Umbilical cord (tissue), 2 donors: Measurements from ENCODE around the gene ELOB. TPM values are rescaled to one million over a fixed set of nuclear protein-coding genes. Genes with fewer than 3 reads are reported as not detected.
A peak's percentile ranks its signal among the peaks of the same experiment; 100 is the strongest.

Experiments
- DNase-seq: peaks from one replicate; pipeline ENCODE4 v3.0.0-alpha.2; 2015; ENCODE audit warnings: low spot score
- total RNA-seq: library from RNA; depleted of rRNA; stranded (reverse); fragments of >200 nt; gene quantifications from one replicate; pipeline ENCODE4 v1.2.3, GENCODE V29; 2014; ENCODE audit warnings: low replicate concordance; ENCODE audit not compliant: insufficient read depth

Gene ELOB
- total RNA-seq, 1 donor from 2014 or later = 159 TPM

DNA sequence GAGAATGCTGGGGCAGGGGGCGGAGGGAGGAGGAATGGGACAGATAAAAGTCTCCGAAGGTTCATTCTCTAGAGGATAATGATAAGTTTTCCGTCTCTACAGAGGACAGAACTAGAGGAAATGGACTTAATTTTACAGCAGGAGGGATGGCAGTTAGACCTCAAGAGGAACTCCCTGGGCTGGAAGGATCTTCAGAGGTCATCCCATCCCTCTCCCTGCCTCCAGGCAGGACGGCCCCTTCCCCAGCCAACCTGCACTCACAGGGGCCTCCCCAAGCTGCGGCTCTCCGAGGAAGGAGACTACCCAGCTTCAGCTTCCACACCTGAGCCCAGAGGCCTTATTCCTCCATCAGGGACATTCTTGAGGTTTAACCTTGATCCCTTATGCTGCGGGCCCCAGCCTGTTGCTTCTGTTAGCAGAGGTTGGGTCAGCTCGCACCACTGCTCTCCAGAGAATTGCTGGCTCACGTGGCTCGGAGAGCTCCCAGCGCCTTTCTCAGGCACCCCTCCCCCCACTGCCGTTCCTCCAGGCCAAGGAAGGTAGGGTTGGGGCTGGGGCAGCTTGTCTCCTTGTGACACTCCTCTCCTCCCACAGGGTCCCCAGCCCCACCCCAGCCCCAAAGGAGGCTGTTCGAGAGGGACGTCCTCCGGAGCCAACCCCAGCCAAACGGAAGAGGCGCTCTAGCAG lies 8.5 kb downstream of the ELOB start:
- no peak for DNase-seq

GRCh38 chr16:2767891-2768290 lies 9.2 kb downstream of the ELOB start:
- no peak for DNase-seq

- DNase-seq = no peak
Observed at GRCh38 chr16:2767140-2767731, 9.8 kb downstream of the ELOB start.

- DNase-seq = no peak
Observed at GRCh38 chr16:2766430-2767139, 10.5 kb downstream of the ELOB start.

- no peak for DNase-seq
Observed at GRCh38 chr16:2765462-2766404, 11.3 kb downstream of the ELOB start.

GRCh38 chr16:2764718-2765117 lies 12.4 kb downstream of the ELOB start:
- DNase-seq = no peak

DNA sequence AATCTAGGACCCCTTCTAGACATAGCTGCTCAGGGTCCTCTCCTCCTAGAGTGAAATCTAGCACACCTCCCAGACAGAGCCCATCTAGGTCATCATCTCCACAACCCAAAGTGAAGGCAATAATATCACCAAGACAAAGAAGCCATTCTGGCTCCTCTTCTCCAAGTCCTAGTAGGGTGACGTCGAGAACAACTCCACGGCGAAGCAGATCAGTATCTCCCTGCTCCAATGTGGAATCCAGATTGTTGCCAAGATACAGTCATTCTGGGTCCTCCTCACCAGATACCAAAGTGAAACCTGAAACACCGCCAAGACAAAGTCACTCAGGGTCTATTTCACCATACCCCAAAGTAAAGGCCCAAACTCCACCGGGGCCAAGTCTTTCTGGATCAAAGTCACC lies 13.9 kb downstream of the ELOB start:
- DNase-seq = no peak

DNA sequence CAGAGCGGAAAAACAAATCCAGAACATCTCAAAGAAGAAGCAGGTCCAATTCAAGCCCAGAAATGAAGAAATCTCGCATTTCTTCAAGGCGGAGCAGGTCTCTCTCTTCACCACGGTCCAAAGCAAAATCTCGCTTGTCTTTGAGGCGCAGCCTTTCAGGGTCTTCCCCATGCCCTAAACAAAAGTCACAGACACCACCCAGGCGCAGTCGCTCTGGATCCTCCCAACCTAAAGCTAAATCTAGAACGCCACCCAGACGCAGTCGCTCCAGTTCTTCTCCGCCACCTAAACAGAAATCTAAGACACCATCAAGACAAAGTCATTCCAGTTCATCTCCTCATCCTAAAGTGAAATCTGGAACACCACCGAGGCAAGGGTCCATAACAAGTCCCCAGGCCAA lies 14.4 kb downstream of the ELOB start:
- no peak for DNase-seq

- DNase-seq = no peak
Observed at GRCh38 chr16:2761886-2762583, 15.0 kb downstream of the ELOB start.

GRCh38 chr16:2761472-2761871 lies 15.6 kb downstream of the ELOB start:
- DNase-seq = no peak

DNA sequence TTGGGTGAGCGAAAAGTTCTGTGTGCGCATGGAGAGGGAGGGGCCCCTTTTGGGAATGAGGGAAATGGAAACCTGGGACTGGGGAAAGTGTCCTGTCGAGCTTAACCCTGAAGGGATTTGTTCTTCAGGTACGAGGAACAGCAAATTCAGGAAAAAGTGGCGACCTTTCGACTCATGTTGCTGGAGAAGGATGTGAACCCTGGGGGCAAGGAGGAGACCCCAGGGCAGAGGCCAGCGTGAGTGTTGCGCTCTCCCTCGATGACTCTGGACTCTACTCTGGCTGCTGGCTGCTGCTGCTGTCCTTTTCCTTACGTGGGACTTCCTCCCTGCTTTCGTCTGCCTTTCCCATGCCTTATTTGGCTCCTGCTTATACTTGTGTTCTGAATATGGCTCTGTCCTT lies 19.7 kb downstream of the ELOB start:
- no peak for DNase-seq

GRCh38 chr16:2756288-2757015 lies 20.6 kb downstream of the ELOB start:
- DNase-seq = no peak

DNA sequence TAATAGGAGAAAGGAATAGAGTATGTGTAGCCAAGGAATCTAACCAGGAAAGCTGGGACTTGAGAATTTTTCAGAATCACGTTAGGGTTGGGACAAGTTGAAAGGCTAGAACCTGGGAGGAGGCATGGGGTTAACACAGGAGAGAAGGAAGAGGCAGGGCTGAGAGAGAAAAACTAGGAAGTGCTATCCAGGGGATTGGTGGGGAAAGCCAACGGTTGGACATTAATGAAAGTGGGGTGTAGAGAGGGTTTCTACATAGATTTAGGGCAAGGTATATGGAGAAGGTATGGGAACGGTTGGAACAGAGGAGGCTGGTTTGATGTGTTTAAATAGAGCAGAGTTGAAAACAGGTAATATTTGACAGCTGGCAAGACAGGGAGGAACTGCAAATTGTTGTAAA lies 21.9 kb downstream of the ELOB start:
- no peak for DNase-seq

GRCh38 chr16:2753733-2754020 lies 23.4 kb downstream of the ELOB start:
- peak; percentile 28 for DNase-seq

DNA sequence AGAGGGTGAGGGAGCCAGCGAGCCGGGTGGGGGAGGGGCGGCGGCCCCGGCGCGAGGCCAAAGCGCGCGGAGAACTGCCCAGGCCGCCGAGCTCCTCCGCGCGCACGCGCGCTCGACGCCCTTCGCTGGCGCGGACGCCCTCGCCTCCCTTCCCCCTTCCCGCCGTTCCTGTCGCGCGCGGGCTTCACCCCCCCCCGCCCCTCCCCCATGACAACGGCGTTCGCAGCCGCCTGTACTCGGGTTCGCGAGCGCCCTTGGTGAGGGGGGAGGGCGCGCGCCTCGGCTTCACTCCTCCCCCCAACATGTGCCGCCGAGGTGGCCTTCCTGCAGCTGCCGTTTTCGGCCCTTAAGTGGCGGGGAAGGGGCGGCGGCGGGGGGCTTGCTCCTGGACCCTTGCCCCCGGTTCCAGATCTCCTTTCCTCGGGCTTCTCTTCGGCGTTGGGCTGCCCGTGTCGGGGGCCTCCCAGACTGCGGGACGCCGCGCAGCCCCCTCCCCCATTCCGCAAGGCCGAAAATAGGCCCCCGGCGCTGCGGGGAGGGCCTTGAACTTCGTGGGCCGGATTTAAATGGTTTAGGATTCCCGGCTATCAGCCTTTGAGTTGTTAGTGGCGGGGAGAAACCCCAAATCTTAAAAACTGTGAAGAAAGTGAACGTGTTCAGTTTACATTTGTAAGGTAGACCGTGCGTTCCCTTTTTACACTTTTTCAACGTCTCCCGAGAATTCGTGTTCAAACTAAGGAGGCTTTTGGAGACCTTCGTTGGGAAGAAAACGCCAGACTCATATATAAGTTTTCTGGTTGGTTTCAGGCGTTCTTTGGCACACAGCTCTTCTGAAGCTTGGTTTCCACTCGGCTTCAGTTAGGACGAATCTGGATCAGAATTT lies 24.0 kb downstream of the ELOB start:
- DNase-seq = peak; percentile 87

GRCh38 chr16:2752035-2752849 lies 24.8 kb downstream of the ELOB start, which contains the start of gene SRRM2:
Gene SRRM2 (plus strand): TSS chr16:2752638. CDS start chr16:2756365, 3,727 bp downstream.
- DNase-seq = peak; percentile 99

DNA sequence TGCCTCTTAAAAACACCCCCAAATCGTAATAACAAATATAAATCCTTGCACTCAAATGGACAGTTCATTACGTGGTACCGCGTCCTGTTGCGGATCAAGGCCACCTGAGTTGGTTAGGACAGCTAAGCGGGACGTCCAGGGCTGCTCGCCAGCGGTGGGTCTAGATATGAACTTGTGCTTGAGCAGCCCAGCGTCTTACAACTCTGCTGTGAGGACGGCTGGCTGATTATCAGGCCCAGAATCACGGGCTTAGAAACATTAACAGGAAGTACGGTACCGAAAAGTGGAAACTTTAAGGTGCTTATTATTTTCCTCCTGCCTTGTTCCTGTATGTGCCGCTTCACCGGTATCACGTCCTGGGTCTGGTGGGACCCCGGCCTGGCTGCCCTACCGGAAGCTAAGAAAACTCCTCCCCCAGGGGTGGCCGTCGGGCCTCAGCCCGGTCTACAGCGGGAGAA lies 25.5 kb downstream of the ELOB start:
- no peak for DNase-seq

DNA sequence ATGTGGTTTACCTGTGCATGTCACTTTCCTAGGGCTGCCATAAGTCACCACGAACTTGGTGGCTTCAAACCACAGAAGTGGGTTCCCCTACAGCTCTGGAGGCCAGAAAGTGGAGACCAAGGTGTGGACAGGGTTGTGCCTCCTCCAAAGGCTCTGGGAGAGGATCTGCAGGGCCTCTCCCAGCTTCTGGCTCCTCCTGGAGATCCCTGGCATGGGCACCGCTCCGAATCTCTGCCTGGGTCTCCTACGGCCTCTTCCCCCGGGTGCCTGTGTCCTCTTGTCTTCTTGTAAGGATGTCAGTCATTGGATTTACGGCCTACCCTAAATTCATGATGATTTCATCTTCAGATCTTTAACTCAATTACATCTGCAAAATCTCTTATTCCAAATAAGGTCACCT lies 27.1 kb downstream of the ELOB start:
- DNase-seq = no peak

GRCh38 chr16:2749476-2749875 lies 27.6 kb downstream of the ELOB start:
- DNase-seq = no peak
